Rectal smooth muscle tissue (tissue), 1 donor: ENCODE data around the gene CCDC136.

Source experiments
- H3K27ac ChIP-seq: one replicate; pipeline ENCODE4 v1.7.0; 2013; ENCODE audit warnings: low read depth, low read length, inconsistent platforms
- H3K27me3 ChIP-seq: one replicate; pipeline ENCODE4 v1.7.0; 2013; ENCODE audit warnings: low read length; ENCODE audit not compliant: control insufficient read depth, insufficient read depth
- H3K36me3 ChIP-seq: one replicate; pipeline ENCODE4 v1.7.0; 2013; ENCODE audit warnings: low read length; ENCODE audit not compliant: control insufficient read depth, insufficient read depth
- H3K4me1 ChIP-seq: one replicate; pipeline ENCODE4 v1.7.0; 2013; ENCODE audit warnings: low read length; ENCODE audit not compliant: control insufficient read depth, insufficient read depth
- H3K4me3 ChIP-seq: one replicate; pipeline ENCODE4 v1.7.0; 2013; ENCODE audit warnings: low read length
- H3K9ac ChIP-seq: one replicate; pipeline ENCODE4 v1.7.0; 2013; ENCODE audit warnings: low read length

The CCDC136 gene

DNA sequence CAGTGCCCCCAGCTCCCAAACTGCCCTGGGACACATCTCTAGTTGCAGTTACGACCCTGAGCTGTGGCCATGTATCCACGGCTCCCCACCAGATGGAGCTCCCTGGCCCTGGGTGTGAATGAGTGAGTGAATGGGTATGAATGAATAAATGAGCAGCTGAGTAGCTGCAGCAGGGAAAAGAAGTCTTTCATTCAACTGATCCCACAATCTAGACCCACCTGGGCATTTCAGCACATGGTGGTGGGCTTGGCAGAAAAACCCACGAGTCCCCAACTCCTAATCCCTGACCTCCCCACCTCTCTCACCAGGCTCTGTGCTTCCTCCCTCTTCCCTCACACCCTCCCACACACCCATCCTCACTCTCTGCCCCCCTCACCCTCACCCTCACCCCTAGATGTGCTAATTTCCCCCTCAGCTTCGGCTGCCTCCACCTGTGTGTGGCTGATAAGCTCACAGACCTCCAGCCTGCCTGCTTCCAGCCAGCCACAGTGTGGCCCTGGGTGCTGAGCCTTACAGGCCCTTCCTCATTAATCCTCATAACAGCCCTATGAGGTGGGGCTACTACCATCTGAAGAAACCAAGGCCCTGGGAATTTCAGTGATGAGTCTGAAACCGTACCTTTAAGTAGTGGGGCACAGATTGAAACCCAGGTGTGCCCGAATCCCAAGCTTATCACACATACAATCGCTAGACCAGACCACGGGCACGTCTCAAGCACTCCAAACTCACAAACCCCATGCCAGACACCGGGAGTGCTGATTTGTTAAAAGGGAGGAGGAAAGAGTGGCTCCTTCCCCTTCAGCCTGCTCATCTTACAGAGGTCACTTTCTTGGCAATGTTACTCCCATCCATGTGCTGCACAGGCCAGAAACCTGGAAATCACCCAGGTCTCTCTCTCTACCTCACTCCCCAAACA, 68.6 kb downstream of the CCDC136 start:
- Histone ChIP-seq H3K4me1 (peaks cover 20% of the 10 kb centered on the region), H3K27ac (peak overlapping the region; percentile 63), H3K9ac (no peak overlapping the region), H3K4me3 (no peak overlapping the region), H3K36me3 (peaks cover 8% of the 10 kb centered on the region), H3K27me3 (no peaks in the 10 kb centered on the region)

DNA sequence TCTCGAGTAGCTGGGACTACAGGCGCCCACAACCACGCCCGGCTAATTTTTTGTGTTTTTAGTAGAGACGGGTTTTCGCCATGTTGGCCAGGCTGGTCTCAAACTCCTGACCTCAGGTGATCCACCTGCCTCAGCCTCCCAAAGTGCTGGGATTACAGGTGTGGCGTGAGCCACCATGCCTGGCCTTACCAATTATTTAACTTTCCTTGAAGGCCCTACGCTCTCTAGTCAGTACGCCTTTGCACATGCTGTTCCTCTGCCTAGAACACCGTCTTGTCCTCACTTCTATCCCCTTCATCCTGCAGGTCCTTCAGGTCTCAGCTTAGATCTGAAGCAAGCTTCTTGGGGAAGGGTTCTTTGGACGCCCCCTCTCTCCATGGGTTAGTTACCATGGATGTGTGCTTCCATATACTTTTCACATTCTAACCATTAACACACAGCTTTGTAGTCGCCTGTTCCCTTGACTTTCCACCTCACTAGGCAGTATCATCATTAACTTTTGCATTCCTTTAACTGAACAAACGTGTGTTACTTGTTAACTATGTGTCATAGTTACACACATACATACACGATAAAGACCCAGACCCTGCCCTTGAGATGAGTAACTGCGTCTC, 70.3 kb downstream of the CCDC136 start:
- H3K36me3 ChIP-seq = peaks cover 6% of the 10 kb centered on the region
- H3K9ac ChIP-seq = peak overlapping the region; percentile 34
- H3K4me3 ChIP-seq = peak overlapping the region; percentile 55
- H3K27ac ChIP-seq = peak overlapping the region; percentile 60
- peaks cover 20% of the 10 kb centered on the region for H3K4me1 ChIP-seq
- H3K27me3 ChIP-seq = no peaks in the 10 kb centered on the region

DNA sequence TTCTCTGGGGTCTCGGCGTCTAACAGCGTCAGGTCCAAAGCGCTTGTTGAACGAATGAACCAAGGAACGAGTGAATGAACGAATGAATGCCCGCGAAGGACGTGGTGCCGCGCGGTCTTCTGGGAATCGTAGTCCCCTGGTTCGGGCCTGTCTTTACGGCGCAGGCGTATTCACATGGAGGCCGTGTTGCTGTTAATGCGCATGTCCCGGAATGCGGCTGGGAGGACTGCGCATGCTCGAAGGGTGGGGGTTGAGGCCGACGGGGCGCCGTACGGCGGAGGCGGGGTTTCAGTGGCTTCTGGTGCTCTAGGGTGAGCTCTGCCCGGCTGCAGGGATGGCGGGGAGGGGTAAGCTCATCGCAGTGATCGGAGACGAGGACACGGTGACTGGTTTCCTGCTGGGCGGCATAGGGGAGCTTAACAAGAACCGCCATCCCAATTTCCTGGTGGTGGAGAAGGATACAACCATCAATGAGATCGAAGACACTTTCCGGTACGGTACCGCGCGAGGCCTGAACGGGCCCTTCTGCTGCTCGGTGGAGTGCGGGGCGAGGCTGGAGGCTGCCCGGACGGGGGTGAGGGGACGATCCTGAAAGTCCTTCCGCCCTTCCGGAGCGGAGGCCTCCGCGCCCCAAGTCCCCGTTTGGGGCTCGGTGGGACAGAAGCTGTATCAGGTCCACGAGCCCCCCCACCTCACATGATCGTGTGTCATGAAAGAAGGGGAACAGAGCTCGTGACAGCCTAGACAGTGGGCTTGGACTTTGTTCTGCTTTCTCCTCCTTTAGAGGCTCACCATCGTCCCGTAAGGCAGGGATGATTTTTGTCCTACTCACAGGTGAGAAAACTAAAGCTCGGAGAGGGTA, 71.0 kb downstream of the CCDC136 start, which contains the start of gene ATP6V1F:
ATP6V1F (plus strand) TSS at position 286 of the 862 bp plus-strand sequence; CDS start at position 335, 49 bp downstream.
- Histone ChIP-seq H3K9ac (peak within 1 kb of the TSS; percentile 59), H3K36me3 (peaks cover 6% of the 10 kb centered on the region), H3K4me1 (peaks cover 20% of the 10 kb centered on the region), H3K27ac (peak within 1 kb of the TSS; percentile 67), H3K4me3 (peak within 1 kb of the TSS; percentile 88), H3K27me3 (no peaks in the 10 kb centered on the region)

DNA sequence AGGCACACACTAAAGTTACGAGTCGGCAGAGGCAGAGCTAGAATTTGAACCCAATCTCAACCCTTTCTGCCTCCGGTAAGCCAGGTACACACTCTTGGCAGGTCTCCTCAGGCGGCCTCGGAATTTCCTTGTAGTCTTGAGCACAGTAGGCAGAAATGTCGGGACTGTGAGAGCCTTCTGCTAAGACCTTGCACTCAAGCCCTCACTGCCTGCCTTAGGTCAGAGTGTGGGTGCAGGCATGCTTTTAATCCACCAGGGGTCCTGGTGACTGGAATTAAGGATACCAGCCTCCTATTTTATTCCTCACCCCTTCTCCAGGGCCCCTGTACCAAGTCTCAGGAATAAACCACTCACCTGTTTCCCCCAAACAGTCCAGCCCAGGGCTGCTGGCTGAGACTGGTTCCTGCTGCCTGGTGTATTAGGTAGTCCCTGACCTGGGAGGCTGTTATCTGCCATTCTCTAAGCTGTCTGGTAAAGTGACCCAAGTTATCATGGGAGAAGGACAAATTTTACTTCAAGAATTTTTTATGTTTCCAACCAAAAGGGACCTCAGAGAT, 71.7 kb downstream of the CCDC136 start:
- Histone ChIP-seq H3K27ac (peak overlapping the region; percentile 67), H3K4me3 (peak overlapping the region; percentile 88), H3K4me1 (peaks cover 20% of the 10 kb centered on the region), H3K36me3 (peaks cover 6% of the 10 kb centered on the region), H3K9ac (peak overlapping the region; percentile 59), H3K27me3 (no peaks in the 10 kb centered on the region)

DNA sequence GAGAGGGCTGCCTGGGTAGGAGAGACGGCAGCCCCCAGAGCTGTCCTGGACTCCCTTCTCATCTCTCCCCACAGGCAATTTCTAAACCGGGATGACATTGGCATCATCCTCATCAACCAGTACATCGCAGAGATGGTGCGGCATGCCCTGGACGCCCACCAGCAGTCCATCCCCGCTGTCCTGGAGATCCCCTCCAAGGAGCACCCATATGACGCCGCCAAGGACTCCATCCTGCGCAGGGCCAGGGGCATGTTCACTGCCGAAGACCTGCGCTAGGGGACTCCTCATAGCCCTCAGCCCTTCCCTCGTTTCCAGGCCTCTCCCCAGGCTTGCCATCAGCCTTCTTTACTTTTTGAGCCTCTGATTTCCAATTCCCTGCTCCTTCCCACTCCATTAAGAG, 73.5 kb downstream of the CCDC136 start:
- Histone ChIP-seq H3K27ac (no peak overlapping the region), H3K9ac (no peak overlapping the region), H3K36me3 (peaks cover 6% of the 10 kb centered on the region), H3K4me3 (no peak overlapping the region), H3K27me3 (no peaks in the 10 kb centered on the region), H3K4me1 (peaks cover 25% of the 10 kb centered on the region)

DNA sequence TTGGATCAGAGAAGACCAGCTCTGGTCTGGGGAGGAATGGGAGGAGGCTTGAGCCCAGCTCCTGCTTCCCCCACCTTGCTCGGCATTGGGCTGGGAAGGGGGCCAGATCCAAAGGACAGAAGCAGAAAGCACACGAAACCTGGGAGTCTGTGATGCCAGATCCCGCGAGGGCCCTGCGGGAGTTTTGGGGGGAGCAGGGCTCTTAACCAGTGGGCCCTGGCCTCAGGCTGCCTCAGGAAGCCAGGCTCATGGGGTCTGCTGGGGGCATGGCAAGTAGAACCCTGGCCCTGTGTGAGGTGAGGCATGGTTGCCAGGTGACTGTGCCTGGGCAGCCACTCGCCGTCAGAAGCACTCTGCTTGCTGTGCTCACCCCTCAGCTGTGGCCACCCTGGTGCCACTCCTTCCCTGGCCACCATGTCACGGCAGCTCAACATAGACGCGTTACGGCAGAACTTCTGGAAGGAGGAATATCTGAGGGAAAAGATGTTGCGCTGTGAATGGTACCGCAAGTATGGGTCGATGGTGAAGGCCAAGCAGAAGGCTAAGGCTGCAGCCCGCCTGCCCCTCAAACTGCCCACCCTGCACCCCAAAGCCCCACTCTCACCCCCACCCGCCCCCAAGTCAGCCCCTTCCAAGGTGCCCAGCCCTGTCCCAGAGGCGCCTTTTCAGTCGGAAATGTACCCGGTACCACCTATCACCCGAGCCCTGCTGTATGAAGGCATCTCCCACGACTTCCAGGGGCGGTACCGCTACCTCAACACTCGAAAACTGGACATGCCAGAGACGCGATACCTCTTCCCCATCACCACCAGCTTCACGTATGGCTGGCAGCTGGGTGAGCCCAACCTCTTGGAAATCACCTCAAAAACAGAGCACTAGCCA, 74.5 kb downstream of the CCDC136 start:
- no peak overlapping the region for H3K4me3 ChIP-seq
- H3K27me3 ChIP-seq = no peaks in the 10 kb centered on the region
- peaks cover 6% of the 10 kb centered on the region for H3K36me3 ChIP-seq
- peaks cover 17% of the 10 kb centered on the region for H3K4me1 ChIP-seq
- no peak overlapping the region for H3K27ac ChIP-seq
- H3K9ac ChIP-seq = no peak overlapping the region

DNA sequence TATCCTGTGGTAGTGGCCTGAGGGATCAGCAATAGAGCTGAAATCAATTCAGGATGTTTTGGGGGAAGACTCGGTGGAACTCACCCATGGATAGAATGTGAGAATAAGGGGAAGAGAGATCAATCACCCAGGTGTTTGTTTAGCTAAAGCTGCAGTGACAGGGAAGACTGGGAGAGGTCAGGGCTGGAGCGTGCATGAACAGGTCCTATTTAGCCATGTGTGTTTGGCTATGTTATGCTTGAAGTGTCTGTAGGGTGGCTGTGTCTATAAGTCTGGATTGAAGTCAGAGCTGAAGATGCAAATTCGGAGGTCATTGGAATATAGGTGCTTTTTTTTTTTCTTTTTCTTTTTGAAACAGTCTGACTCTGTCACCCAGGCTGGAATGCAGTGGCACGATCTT, 75.5 kb downstream of the CCDC136 start:
- H3K4me3 ChIP-seq = no peak overlapping the region
- H3K36me3 ChIP-seq = peaks cover 6% of the 10 kb centered on the region
- H3K27ac ChIP-seq = no peak overlapping the region
- no peaks in the 10 kb centered on the region for H3K27me3 ChIP-seq
- peaks cover 14% of the 10 kb centered on the region for H3K4me1 ChIP-seq
- no peak overlapping the region for H3K9ac ChIP-seq

DNA sequence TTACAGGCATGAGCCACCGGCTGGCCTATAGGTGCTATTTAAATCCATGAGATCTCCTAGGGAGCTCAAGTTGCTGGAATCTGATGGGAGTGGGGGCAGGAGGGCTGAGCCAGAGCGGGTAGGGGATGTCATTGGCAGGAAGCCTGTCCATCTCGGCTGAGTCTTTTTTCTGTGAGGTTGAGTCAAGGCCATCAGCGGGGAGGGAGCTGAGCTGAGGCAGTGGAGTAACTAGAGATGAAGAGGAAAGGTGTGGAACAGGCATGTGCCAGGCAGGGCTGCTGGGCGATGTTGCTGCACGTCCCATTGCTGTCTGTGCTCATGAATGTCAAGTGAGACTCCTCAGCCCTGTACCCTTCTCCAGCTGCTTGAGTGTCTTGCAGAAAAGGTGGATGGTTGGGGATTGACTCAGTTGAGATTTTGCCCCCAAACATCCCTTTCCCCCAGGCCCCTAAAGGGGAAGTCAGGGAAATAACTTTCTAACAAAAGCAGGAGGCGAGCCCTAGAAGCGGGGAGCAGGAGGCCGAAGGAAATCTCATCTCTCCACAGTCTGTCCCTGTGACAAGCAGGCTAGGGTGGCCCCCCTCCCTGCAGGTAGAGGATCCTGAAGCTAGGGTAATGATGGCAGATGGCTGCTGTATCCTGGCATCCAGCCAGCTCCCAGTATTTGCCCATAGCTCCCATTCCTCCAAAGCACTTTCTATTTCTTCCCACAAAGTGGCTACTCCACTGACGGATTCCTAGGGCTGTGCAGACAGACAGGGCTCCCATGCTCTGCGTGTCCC, 76.3 kb downstream of the CCDC136 start:
- no peak overlapping the region for H3K27ac ChIP-seq
- H3K4me1 ChIP-seq = peaks cover 12% of the 10 kb centered on the region
- H3K27me3 ChIP-seq = no peaks in the 10 kb centered on the region
- H3K9ac ChIP-seq = no peak overlapping the region
- peaks cover 6% of the 10 kb centered on the region for H3K36me3 ChIP-seq
- peak overlapping the region; percentile 71 for H3K4me3 ChIP-seq

DNA sequence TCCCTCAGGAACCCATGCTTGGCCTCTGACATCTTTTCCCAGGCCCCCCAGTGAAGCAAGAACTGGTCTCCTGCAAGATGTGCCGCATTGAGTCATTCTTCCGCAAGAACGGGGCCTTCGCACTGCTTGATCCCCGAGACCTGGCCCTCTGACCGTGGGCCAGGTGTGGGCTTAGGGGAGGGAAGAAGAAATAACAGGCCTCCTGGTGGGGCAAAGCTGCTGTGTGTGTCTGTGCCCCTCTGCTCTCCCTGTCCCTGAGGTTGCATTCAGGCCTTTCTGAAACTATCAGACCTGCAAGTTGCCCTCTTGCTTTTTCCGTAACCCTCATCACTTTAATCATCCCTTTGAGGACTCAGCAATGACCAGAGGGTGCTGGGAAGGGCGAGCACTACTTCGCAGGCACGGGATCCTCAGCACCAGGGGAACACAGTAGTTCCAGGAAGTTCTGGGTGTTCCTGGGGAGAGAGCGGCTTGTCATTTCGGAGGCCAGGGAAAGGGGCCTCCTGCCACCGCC, 76.9 kb downstream of the CCDC136 start:
- H3K36me3 ChIP-seq = peaks cover 6% of the 10 kb centered on the region
- H3K27me3 ChIP-seq = no peaks in the 10 kb centered on the region
- peaks cover 8% of the 10 kb centered on the region for H3K4me1 ChIP-seq
- H3K27ac ChIP-seq = no peak overlapping the region
- peak overlapping the region; percentile 71 for H3K4me3 ChIP-seq
- no peak overlapping the region for H3K9ac ChIP-seq

DNA sequence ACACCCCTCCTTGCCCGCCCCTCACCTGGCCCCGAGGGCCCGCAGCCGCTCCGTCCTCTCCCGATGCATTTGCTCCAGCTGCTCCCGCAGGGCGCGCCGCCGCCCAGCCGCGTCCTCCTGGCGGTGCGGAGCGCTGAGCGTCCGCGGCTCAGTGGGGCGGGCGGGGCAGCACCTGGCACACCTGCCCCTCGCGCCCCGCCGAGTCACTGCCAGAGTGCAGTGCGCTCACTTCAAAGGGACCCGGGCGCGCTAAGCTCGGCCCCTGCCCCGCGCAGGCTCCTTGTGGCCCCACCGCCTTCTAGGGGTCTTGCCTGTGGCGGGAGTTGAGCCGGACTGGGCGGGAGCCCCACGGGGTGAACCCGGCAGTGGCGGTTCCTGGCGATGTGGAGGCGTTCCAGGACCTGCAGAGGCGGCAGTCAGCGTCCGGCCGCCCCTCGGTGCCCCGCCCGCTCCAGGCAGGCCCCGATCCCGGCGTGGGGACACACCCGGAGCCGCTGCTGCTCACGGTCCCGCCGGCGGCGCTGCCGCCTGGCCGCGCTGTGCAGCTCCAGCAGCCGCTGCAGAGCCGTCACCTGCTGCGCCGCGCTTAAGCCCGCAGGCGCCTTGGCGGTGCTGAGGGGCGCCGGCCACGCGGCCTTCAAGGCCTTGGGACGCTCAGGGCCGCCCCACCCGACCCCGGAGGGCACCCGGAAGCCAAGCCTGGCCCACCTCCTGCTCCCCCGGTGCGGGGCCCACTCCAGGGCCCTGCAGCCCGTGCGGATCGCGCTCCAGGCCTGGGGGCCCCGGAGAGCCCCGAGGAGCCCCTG, 77.6 kb downstream of the CCDC136 start:
- Histone ChIP-seq H3K9ac (no peak overlapping the region), H3K4me1 (peaks cover 5% of the 10 kb centered on the region), H3K27ac (no peak overlapping the region), H3K27me3 (no peaks in the 10 kb centered on the region), H3K36me3 (peaks cover 6% of the 10 kb centered on the region), H3K4me3 (peak overlapping the region; percentile 71)
